ENCODE measurements around the gene INTS15. TPM values are rescaled to one million over a fixed set of nuclear protein-coding genes. Genes with fewer than 3 reads are reported as not detected.

Gene INTS15
- total RNA-seq, 1 donor, result 22.2 TPM

GRCh38 chr7:6641305-6642035 lies 51.6 kb downstream of the INTS15 start:
- H3K4me3 ChIP-seq (ENCODE audit: low read length), result no peak overlapping the region
- H3K27me3 ChIP-seq (ENCODE audit: insufficient read depth, low read length), result no peaks in the 10 kb centered on the region
- peaks cover 28% of the 10 kb centered on the region for H3K4me1 ChIP-seq (ENCODE audit: insufficient read depth, low read length)
- no peaks in the 10 kb centered on the region for H3K9me3 ChIP-seq (ENCODE audit: low read depth, low read length)

GRCh38 chr7:6642239-6642839 lies 52.5 kb downstream of the INTS15 start:
- peaks cover 25% of the 10 kb centered on the region for H3K4me1 ChIP-seq (ENCODE audit: insufficient read depth, low read length)
- H3K4me3 ChIP-seq (ENCODE audit: low read length), result no peak overlapping the region
- no peaks in the 10 kb centered on the region for H3K27me3 ChIP-seq (ENCODE audit: insufficient read depth, low read length)
- no peaks in the 10 kb centered on the region for H3K9me3 ChIP-seq (ENCODE audit: low read depth, low read length)

GRCh38 chr7:6642861-6643640 lies 53.2 kb downstream of the INTS15 start:
- Histone ChIP-seq H3K27me3 (ENCODE audit: insufficient read depth, low read length) (no peaks in the 10 kb centered on the region), H3K4me1 (ENCODE audit: insufficient read depth, low read length) (peaks cover 20% of the 10 kb centered on the region), H3K4me3 (ENCODE audit: low read length) (no peak overlapping the region), H3K9me3 (ENCODE audit: low read depth, low read length) (no peaks in the 10 kb centered on the region)

GRCh38 chr7:6643915-6644625 lies 54.2 kb downstream of the INTS15 start:
- no peak overlapping the region for H3K4me3 ChIP-seq (ENCODE audit: low read length)
- no peaks in the 10 kb centered on the region for H3K27me3 ChIP-seq (ENCODE audit: insufficient read depth, low read length)
- peaks cover 10% of the 10 kb centered on the region for H3K4me1 ChIP-seq (ENCODE audit: insufficient read depth, low read length)
- no peaks in the 10 kb centered on the region for H3K9me3 ChIP-seq (ENCODE audit: low read depth, low read length)

- H3K27me3 ChIP-seq (ENCODE audit: insufficient read depth, low read length), result no peaks in the 10 kb centered on the region
- no peaks in the 10 kb centered on the region for H3K9me3 ChIP-seq (ENCODE audit: low read depth, low read length)
- no peak overlapping the region for H3K4me3 ChIP-seq (ENCODE audit: low read length)
- peaks cover 4% of the 10 kb centered on the region for H3K4me1 ChIP-seq (ENCODE audit: insufficient read depth, low read length)
These were observed 54.9 kb downstream of the INTS15 start for GRCh38 chr7:6644728-6645127.

- Histone ChIP-seq H3K4me3 (ENCODE audit: low read length) (no peak overlapping the region), H3K27me3 (ENCODE audit: insufficient read depth, low read length) (no peaks in the 10 kb centered on the region), H3K4me1 (ENCODE audit: insufficient read depth, low read length) (no peaks in the 10 kb centered on the region), H3K9me3 (ENCODE audit: low read depth, low read length) (no peaks in the 10 kb centered on the region)
These were observed 56.6 kb downstream of the INTS15 start for GRCh38 chr7:6646465-6646864.

- Histone ChIP-seq H3K4me1 (ENCODE audit: insufficient read depth, low read length) (no peaks in the 10 kb centered on the region), H3K4me3 (ENCODE audit: low read length) (no peak overlapping the region), H3K9me3 (ENCODE audit: low read depth, low read length) (no peaks in the 10 kb centered on the region)
These were observed 57.3 kb downstream of the INTS15 start for GRCh38 chr7:6647080-6647479.

GRCh38 chr7:6647541-6647940 lies 57.7 kb downstream of the INTS15 start:
- H3K4me3 ChIP-seq (ENCODE audit: low read length), result no peak overlapping the region
- no peaks in the 10 kb centered on the region for H3K4me1 ChIP-seq (ENCODE audit: insufficient read depth, low read length)
- no peaks in the 10 kb centered on the region for H3K27me3 ChIP-seq (ENCODE audit: insufficient read depth, low read length)
- H3K9me3 ChIP-seq (ENCODE audit: low read depth, low read length), result no peaks in the 10 kb centered on the region

More at GRCh38 chr7:6647080-6647479, 57.3 kb downstream of the INTS15 start:
- no peaks in the 10 kb centered on the region for H3K27me3 ChIP-seq (ENCODE audit: insufficient read depth, low read length)

GRCh38 chr7:6648066-6648814 lies 58.4 kb downstream of the INTS15 start:
- no peaks in the 10 kb centered on the region for H3K27me3 ChIP-seq (ENCODE audit: insufficient read depth, low read length)
- H3K4me3 ChIP-seq (ENCODE audit: low read length), result no peak overlapping the region
- no peaks in the 10 kb centered on the region for H3K4me1 ChIP-seq (ENCODE audit: insufficient read depth, low read length)
- H3K9me3 ChIP-seq (ENCODE audit: low read depth, low read length), result no peaks in the 10 kb centered on the region

- H3K4me3 ChIP-seq (ENCODE audit: low read length), result no peak overlapping the region
- H3K27me3 ChIP-seq (ENCODE audit: insufficient read depth, low read length), result no peaks in the 10 kb centered on the region
- no peaks in the 10 kb centered on the region for H3K9me3 ChIP-seq (ENCODE audit: low read depth, low read length)
- no peaks in the 10 kb centered on the region for H3K4me1 ChIP-seq (ENCODE audit: insufficient read depth, low read length)
These were observed 58.9 kb downstream of the INTS15 start for GRCh38 chr7:6648815-6649104.

GRCh38 chr7:6649241-6649961 lies 59.6 kb downstream of the INTS15 start:
- H3K9me3 ChIP-seq (ENCODE audit: low read depth, low read length), result no peaks in the 10 kb centered on the region

GRCh38 chr7:6650086-6650485 lies 60.3 kb downstream of the INTS15 start:
- no peak overlapping the region for H3K4me3 ChIP-seq (ENCODE audit: low read length)
- no peaks in the 10 kb centered on the region for H3K9me3 ChIP-seq (ENCODE audit: low read depth, low read length)
- H3K27me3 ChIP-seq (ENCODE audit: insufficient read depth, low read length), result no peaks in the 10 kb centered on the region
- no peaks in the 10 kb centered on the region for H3K4me1 ChIP-seq (ENCODE audit: insufficient read depth, low read length)

More at GRCh38 chr7:6649241-6649961, 59.6 kb downstream of the INTS15 start:
- Histone ChIP-seq H3K27me3 (ENCODE audit: insufficient read depth, low read length) (no peaks in the 10 kb centered on the region), H3K4me3 (ENCODE audit: low read length) (no peak overlapping the region), H3K4me1 (ENCODE audit: insufficient read depth, low read length) (no peaks in the 10 kb centered on the region)

- Histone ChIP-seq H3K27me3 (ENCODE audit: insufficient read depth, low read length) (no peaks in the 10 kb centered on the region), H3K4me1 (ENCODE audit: insufficient read depth, low read length) (no peaks in the 10 kb centered on the region), H3K9me3 (ENCODE audit: low read depth, low read length) (no peaks in the 10 kb centered on the region), H3K4me3 (ENCODE audit: low read length) (no peak overlapping the region)
These were observed 60.7 kb downstream of the INTS15 start for GRCh38 chr7:6650521-6651011.
